RCC 7860 (cell line): ENCODE results near the gene CLSTN3.

Source experiments
- DNase-seq: peaks from one replicate; pipeline ENCODE4 v3.0.0-alpha.2; 2015; ENCODE audit warnings: low spot score
- FAIRE-seq: peaks from 2 replicates; lab custom pipeline; 2012; peaks lifted over from hg19 to GRCh38; lab: Jason Lieb, UNC

Gene CLSTN3

DNA sequence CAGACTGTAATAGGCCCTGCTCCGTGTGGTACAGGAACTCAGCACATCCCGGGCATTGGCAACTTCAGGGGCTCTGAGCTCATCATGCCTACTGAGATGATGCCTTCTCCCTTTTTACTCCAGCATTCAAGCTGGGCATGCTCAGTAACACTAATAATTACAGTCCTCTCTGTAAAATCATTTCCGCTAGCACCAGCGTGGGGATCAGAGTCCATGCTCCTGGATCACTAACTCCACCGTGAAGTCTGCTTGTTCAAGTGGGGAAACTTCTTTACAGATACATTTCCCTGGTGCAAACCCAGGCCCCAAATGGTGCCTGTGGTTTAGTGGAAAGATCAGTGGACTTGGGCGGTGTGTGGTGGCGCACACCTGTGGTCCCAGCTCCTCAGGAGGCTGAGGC lies 16.7 kb downstream of the CLSTN3 start:
- FAIRE-seq (no peak), DNase-seq (no peak)

DNA sequence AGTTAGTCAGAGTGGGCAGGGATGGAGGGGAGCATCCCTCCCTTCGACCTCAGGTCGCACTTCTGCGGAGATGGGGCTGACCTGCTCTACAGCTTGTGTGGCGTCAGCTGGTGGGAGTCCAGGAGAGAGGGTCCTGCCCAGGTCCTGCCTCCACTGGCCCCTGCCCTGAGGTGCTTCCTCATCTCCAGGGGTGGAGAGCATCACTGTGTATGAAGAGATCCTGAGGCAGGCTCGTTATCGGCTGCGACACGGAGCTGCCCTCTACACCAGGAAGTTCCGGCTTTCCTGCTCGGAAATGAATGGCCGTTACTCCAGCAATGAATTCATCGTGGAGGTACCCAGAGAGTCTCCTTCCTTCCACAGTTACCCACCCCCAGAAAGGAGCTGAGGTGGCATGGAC lies 20.2 kb downstream of the CLSTN3 start:
- no peak for FAIRE-seq
- no peak for DNase-seq

GRCh38 chr12:7150841-7151240 lies 20.7 kb downstream of the CLSTN3 start:
- FAIRE-seq (no peak), DNase-seq (no peak)

- FAIRE-seq (no peak), DNase-seq (no peak)
Observed at GRCh38 chr12:7151532-7151931, 21.4 kb downstream of the CLSTN3 start.

DNA sequence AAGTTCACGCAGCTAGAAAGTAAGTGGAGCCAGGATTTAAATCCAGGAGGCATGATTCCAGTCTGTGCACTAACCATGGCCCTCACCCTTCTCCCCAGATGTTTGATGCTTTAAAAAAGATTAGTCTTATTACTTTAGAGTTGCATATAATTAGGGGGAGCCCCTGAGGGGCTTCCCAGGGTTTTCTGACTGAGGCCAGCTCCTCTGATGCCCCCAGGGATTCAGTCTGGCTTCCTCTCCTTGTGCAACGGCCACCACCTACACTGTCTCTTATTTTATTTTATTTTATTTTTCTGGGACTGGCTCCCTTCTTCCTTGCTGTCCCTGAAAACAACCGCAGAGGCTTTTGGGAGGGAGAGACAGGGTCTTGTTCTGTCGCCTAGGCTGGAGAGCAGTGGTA lies 22.6 kb downstream of the CLSTN3 start:
- no peak for FAIRE-seq
- DNase-seq = no peak

GRCh38 chr12:7154042-7154441 lies 23.9 kb downstream of the CLSTN3 start:
- FAIRE-seq (no peak), DNase-seq (no peak)

- FAIRE-seq (no peak), DNase-seq (no peak)
Observed at GRCh38 chr12:7154901-7155470, 24.8 kb downstream of the CLSTN3 start.

- FAIRE-seq (no peak), DNase-seq (no peak)
Observed at GRCh38 chr12:7155471-7156034, 25.4 kb downstream of the CLSTN3 start.

DNA sequence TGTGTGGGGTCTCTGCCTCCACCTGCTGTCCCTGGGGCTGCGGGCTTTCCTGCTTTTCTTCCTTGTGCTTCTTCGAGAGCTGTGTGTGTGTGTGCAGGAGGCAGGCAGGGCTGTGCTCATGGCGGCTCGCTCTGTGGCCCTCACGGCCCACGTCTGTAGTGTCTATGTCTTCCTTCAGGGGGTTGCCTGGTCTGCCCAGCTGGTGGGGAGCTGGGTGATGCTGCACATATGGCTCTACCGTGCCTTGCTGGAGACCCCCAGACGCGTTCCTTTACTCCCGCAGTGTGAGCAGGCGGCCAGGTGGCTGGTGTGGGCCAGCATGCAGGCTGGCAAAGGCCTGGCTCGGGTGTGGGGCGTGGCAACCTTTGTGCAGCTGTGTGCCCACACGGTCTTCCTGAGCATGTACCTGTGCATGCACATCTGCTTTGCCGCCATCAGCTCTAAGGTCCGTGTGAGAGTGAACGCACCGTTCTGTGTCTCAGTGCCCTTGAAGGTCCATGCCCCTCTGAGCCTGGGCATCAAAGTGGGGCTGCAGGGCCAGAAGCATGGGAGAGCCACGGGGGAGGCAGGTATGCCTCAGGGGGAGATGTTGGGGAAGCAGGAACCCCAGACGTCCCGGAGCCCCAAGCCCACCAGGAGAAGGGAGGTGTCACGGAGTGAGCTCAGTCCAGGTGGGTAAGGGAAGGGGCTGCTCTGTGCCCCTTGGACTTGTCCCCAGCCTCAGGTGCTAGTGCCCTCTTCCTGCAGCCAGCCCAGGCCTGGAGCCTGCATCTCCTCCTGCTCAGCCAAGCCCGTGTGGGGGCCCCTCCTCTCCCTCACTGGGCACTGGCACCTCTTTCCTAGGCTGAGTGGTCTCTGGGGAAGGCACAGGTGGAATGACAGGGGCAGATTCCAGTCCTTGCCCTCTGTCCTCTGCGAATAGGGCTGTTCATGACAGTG lies 26.4 kb downstream of the CLSTN3 start:
- DNase-seq = no peak
- FAIRE-seq = no peak

DNA sequence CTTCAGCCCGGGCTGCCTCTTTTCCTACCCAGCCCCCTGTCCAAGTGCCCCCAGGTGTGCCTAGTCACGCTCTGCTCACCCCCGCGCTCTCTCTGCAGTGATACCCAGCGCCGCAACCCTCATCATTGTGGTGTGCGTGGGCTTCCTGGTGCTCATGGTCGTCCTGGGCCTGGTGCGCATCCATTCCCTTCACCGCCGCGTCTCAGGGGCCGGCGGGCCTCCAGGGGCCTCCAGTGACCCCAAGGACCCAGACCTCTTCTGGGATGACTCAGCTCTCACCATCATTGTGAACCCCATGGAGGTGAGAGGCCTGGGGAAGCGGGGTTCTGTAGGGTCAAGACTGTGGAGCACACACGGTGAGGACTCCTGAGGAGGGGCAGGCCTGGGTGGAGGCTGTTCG lies 27.2 kb downstream of the CLSTN3 start:
- DNase-seq (no peak), FAIRE-seq (no peak)

GRCh38 chr12:7158781-7159609 lies 28.8 kb downstream of the CLSTN3 start:
- FAIRE-seq = no peak
- DNase-seq = no peak

GRCh38 chr12:7160183-7160582 lies 30.0 kb downstream of the CLSTN3 start:
- DNase-seq (no peak), FAIRE-seq (no peak)

- FAIRE-seq = no peak
- DNase-seq = no peak
Observed at GRCh38 chr12:7161327-7161726, 31.2 kb downstream of the CLSTN3 start.

DNA sequence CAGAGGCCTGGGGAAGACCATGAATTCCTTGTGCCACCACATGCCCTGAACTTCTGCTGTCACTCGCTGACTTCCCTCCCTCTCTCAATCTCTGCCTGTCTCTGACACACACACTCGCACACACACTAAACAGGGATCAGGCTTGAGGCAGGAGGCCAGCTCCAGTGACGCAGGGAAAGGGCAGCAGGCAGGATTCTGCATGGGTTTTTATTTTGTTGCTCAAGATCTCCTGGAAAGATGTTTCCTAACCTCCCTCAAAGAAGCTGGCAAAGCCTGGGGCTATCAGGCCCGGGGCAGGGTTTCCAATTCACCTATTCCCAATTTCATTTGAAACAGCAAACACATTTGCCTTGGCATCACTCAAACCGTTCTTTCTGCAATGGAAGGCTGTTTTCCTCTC lies 31.6 kb downstream of the CLSTN3 start:
- DNase-seq = no peak
- FAIRE-seq = no peak

GRCh38 chr12:7162691-7163114 lies 32.5 kb downstream of the CLSTN3 start:
- FAIRE-seq (no peak), DNase-seq (no peak)

DNA sequence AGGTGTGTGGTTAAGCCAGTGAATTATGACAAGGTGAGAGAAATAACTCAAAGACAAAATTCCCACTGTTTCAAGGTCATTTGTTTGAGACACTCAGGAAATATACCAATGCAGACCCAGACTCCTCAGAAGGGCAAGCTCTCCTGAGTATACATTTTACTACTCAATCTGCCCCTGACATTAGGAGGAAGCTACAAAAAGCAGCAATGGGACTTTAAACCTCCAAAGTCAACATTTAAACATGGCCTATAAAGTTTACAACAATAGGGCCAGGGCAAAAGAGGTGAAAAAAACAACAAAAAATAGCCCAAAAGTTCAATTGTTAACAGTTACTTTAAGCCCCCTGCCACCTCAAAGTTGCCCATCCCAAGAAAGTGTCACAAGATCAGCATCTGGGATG lies 39.8 kb downstream of the CLSTN3 start:
- no peak for DNase-seq
- FAIRE-seq = no peak

GRCh38 chr12:7171854-7172253 lies 41.7 kb downstream of the CLSTN3 start:
- DNase-seq (no peak), FAIRE-seq (no peak)

- FAIRE-seq = no peak
Observed at GRCh38 chr12:7175493-7175892, 45.3 kb downstream of the CLSTN3 start.

GRCh38 chr12:7176595-7176994 lies 46.4 kb downstream of the CLSTN3 start:
- FAIRE-seq (no peak), DNase-seq (no peak)

More at GRCh38 chr12:7175493-7175892, 45.3 kb downstream of the CLSTN3 start:
- no peak for DNase-seq

- FAIRE-seq (no peak), DNase-seq (no peak)
Observed at GRCh38 chr12:7178481-7178880, 48.3 kb downstream of the CLSTN3 start.

DNA sequence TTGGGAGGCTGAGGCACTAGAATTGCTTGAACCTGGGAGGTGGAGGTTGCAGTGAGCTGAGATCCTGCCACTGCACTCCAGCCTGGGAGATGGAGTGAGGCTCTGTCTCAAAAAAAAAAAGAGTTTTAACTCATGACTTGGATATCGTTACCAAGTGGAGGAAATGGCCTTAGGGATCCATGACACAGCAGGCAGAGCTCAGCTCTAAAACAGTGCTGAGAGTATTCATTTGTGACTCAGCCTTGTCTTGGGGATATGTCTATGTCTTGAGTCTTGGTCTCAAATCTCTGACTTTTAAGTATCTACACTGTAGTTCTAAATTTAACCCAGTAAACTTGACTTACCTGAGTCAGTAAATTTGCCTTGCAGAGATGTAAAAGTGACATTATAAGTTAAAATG lies 50.5 kb downstream of the CLSTN3 start:
- no peak for FAIRE-seq
- no peak for DNase-seq
